Measurements from ENCODE around the gene ZBTB24. TPM values are rescaled to one million over a fixed set of nuclear protein-coding genes. Genes with fewer than 3 reads are reported as not detected.

ZBTB24 gene
- total RNA-seq, 1 experiment from 2014 or later: 17.8 TPM

DNA sequence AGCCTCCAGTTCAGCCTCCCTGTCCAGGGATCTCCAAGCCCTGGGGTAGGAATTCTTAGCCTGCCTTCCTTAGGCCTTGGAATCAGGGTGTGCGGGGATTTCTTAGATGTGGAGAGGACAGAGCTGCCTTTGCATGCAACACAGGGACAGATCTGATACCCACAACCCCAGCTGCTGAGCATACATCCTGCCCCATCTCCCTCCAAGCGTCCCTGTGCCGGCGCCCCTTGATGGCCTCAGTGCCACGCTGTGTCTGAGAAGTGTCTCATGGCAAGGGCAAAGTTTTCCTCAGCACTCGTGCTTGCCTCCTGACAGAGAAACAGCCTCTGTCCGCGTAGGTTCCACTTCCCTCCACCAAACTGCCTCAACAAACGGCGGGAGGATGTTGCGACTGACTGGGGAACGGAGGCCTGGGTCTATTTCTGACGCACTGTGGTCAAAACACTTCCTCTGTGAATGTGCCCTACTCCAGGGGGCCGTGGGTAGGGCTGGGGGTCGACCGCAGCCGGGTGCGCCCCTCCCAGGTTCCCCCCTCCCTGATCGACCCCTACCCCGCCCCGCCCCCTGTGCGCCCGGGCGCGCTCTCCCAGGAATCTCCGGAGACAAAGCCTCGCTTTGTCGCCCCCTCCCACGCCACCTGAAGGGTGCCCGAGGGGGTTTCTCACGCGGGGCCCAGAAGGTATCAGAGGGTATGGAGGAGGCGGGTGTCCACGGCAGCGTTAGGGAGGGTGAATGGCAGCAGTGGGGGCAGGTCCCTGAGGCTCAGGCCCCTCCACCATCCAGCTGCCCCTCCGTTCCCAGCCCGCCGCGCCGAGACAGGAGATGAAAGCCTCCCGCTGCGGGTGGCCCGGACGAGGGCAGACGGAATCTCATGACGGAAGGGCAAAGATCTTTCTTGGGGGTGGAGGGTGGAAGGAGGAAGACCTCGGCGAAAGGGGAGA lies 28.3 kb downstream of the ZBTB24 start:
- peak; percentile 75 for DNase-seq
- Histone ChIP-seq H3K36me3 (replicated peaks; ENCODE audit: control insufficient read depth, insufficient read depth, low read length) (peaks cover 8% of the 10 kb centered on the region), H3K27me3 (ENCODE audit: control insufficient read depth, insufficient read depth, low read length) (no peaks in the 10 kb centered on the region), H3K4me3 (ENCODE audit: insufficient read depth, low read depth, low read length) (peak overlapping the region; percentile 97)

DNA sequence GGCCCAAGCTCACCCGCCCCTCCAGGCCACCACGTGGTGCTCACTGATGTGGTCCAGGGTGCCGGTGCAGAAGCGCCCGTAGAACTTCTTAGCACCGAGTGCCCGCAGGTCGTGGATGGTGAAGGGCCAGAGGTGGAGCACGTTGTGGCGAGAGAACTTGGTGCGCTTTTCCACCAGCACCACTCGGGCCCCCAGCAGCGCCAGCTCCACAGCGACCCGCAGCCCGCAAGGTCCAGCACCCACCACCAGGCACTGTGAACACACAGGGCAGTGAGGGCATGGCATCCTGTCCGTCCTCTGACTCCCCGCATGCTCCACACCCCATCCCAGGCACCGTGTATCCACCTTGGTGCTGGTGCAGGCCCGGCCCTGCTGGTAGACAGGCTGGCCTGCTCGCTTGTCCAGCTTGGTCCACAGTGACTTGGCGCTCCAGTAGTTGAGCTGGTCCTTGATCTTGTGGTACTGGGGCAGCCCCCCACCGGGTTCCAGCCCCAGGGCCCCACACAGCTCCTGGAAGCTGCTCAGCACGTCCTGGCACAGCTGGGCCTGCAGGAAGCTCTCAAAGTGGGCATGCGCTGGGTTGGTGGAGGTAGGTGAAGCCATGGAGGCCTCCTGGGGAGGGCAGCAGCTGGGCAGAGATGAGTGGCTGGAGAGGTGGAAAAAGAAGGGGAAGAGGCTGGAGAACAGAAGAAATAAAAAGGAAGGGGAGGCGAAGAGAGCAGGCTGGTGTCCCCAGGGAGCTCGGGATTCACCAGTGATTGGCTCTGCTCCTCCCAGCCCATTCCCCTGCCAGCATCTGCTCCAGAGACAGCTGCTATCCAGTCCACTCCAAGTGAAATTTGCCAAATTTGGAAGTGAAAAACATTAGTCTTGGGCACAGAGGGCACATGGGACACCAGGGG lies 29.2 kb downstream of the ZBTB24 start:
- no peaks in the 10 kb centered on the region for H3K27me3 ChIP-seq (ENCODE audit: control insufficient read depth, insufficient read depth, low read length)
- peaks cover 8% of the 10 kb centered on the region for H3K36me3 ChIP-seq (replicated peaks; ENCODE audit: control insufficient read depth, insufficient read depth, low read length)
- no peak overlapping the region for H3K4me3 ChIP-seq (ENCODE audit: insufficient read depth, low read depth, low read length)
- peak; percentile 59 for DNase-seq

DNA sequence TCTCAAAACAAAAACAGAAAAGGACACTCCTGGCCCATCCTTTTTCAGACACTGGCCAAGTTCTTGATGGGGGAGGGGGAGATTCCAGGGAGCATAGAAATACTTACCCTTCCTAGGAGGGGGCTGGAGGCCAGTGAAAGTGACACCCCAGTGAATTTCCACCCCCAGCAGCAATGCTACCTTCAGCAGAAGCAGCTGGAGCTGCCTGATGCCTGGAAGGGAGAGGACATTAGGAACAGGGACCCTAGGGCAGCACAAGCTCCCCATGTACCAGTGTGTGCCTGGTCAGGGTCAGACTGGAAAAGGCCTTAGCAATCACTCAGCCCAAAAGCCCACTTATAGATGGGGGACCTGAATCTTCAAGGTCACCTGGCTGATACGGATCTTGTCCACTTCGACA lies 29.9 kb downstream of the ZBTB24 start:
- Histone ChIP-seq H3K27me3 (ENCODE audit: control insufficient read depth, insufficient read depth, low read length) (no peaks in the 10 kb centered on the region), H3K36me3 (replicated peaks; ENCODE audit: control insufficient read depth, insufficient read depth, low read length) (peaks cover 8% of the 10 kb centered on the region), H3K4me3 (ENCODE audit: insufficient read depth, low read depth, low read length) (no peak overlapping the region)
- DNase-seq: no peak

DNA sequence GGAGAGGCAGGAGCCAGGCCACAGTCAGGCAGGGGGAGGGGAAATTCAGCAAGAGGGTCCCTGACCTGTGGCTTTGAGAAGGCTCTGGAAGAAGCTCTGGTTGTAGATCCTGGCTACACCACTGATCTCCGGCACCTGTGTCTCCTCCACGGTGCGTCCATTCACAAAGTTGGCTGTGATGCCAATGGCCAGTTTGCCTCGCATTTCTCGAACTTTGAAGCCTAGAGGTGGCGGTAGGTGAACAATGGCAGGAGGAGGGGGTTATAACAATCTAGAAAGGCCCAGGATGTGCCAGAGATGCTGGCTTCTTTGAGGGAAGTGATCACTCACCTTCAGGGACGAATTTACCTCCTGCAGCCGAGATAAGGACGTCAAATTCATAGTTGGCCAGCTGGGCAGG lies 30.8 kb downstream of the ZBTB24 start:
- peak; percentile 25 for DNase-seq
- Histone ChIP-seq H3K4me3 (ENCODE audit: insufficient read depth, low read depth, low read length) (no peak overlapping the region), H3K36me3 (replicated peaks; ENCODE audit: control insufficient read depth, insufficient read depth, low read length) (peaks cover 8% of the 10 kb centered on the region), H3K27me3 (ENCODE audit: control insufficient read depth, insufficient read depth, low read length) (no peaks in the 10 kb centered on the region)

DNA sequence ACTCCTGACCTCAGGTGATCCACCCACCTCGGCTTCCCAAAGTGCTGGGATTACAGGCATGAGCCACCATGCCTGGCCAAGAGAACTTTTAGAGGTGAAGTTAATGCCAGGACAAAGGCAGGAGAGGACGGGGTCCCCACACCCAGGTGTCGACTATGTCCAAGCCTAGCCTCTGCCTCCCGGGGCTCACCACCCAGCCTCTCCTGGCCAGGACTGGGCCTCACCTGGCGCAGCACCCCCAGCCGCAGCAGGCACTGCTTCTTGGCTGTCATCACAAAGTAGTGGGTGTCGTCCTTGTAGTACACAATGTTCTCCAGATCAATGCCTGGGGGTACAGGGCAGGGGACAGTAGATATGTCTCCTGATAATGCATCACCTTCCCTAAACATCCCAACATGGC lies 31.6 kb downstream of the ZBTB24 start:
- no peak for DNase-seq
- Histone ChIP-seq H3K4me3 (ENCODE audit: insufficient read depth, low read depth, low read length) (no peak overlapping the region), H3K36me3 (replicated peaks; ENCODE audit: control insufficient read depth, insufficient read depth, low read length) (peaks cover 13% of the 10 kb centered on the region), H3K27me3 (ENCODE audit: control insufficient read depth, insufficient read depth, low read length) (no peaks in the 10 kb centered on the region)

DNA sequence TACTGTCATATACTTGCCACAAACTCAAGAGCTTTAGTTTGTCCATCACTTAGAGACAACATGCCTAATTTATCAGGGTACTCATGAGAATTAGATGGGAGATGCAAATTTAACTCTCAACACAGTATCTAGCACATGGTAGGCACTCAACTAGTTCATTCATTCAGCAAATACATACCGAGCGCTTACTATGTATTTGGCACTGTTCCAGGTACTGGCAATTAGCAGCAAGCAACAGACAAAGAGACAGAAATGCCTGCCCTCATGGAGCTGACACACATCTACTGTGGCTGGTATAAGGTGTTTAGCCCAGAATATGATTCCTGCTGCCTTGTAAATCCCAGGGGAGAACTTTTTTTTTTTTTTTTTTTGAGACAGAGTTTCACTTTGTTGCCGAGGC lies 32.2 kb downstream of the ZBTB24 start:
- DNase-seq: no peak
- Histone ChIP-seq H3K27me3 (ENCODE audit: control insufficient read depth, insufficient read depth, low read length) (no peaks in the 10 kb centered on the region), H3K4me3 (ENCODE audit: insufficient read depth, low read depth, low read length) (no peak overlapping the region), H3K36me3 (replicated peaks; ENCODE audit: control insufficient read depth, insufficient read depth, low read length) (peaks cover 17% of the 10 kb centered on the region)

DNA sequence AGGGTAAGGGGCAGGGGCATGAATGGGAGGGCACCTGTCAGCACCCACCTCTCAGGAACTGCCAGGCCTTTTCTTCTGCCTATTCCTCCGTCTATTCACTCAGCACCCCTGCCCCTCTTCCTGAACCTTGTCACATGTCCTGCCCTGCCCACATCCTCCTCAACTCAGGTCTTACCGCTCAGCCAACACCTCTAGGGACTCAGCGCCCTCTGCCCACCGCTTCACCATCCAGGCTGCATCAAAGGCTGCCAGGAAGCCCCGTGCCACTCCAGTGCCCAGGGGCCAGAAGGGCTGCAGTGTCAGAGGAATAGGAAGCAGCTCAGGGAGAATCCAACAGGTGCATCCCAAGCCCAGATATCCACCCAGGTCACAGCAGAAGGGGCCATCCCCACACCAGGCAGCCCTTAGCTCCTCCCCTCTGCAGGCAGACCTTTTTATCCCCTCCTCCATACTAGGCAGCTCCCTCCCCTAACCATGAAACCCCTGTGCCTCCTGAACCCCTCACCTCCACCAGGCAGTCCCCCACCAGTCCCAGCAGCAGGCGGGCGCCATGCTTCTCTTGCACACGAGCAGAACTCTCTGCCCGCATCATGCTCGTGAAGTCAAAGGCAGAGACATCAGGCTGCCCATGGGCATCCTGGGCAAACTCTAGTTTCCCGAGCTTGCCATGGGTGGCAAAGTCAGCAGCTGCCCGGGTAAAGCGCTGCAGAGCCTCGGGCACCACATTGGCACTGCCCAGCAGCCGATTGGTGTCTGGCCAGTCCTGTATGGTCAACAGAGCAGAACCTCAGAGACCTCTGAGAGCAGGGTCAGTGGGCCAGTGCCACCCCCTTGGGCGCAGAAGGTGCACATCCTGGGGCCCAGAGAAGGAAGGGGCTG lies 33.0 kb downstream of the ZBTB24 start:
- DNase-seq: peak; percentile 40
- H3K27me3 ChIP-seq (ENCODE audit: control insufficient read depth, insufficient read depth, low read length): no peaks in the 10 kb centered on the region

DNA sequence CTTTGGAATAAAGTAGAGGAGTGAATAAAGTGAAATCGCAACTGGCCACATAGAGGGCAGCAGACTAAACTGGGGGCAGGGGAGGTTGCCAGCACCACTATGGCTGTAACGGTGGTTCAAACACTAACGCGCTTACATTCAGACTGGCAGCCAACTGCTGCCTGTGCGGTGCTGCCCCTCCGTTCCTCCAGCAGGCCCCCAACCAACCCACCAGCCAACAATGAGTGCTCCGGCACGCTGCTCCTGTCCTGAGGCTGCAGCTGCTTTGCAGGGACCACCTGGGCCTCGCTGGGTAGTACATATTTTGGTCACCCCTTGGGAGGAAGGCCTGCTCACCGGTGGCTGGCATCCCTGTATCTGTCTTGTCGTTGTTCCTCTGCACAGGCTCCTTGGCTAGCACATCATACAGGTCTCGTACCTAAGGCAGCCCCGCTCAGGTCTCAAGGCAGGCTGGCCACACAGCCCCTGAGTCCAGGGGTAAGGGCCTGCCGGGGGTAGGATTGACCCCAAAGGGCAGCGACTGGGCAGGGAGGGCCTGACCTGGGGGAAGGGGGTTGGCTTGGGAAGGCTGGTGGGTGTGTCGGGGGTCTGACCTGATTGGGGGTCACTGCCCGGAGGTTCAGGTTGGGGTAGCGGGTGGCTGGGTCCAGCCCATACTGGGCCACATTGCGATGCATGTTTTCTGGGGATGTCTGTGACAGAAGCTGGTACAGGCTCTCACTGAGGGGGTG lies 33.8 kb downstream of the ZBTB24 start:
- peak; percentile 46 for DNase-seq
- Histone ChIP-seq H3K27me3 (ENCODE audit: control insufficient read depth, insufficient read depth, low read length) (no peaks in the 10 kb centered on the region), H3K36me3 (replicated peaks; ENCODE audit: control insufficient read depth, insufficient read depth, low read length) (peaks cover 32% of the 10 kb centered on the region), H3K4me3 (ENCODE audit: insufficient read depth, low read depth, low read length) (no peak overlapping the region)

More for the DNA sequence above, 33.0 kb downstream of the ZBTB24 start:
- peaks cover 25% of the 10 kb centered on the region for H3K36me3 ChIP-seq (replicated peaks; ENCODE audit: control insufficient read depth, insufficient read depth, low read length)
- no peak overlapping the region for H3K4me3 ChIP-seq (ENCODE audit: insufficient read depth, low read depth, low read length)

DNA sequence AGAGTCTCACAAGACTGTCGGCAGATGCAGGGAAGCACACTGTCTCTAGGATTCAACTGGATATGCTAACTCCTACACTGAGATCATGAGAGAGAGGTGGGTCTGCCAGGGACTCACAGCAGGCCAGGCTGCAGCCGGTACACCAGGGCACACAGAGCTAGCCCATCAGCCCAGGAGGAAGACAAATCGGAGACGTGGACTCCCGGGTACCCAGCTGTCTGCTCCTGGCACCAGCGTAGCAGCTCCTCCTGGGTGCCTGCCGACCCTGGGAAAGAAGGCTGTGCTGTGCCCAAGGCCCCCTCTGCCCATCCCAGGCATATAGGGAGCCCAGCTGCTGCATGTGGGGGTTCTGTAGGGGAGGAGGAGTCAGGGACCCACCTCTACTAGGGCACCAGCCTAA lies 34.4 kb downstream of the ZBTB24 start:
- H3K27me3 ChIP-seq (ENCODE audit: control insufficient read depth, insufficient read depth, low read length): no peaks in the 10 kb centered on the region
- peaks cover 34% of the 10 kb centered on the region for H3K36me3 ChIP-seq (replicated peaks; ENCODE audit: control insufficient read depth, insufficient read depth, low read length)
- no peak overlapping the region for H3K4me3 ChIP-seq (ENCODE audit: insufficient read depth, low read depth, low read length)
- DNase-seq: peak; percentile 55

DNA sequence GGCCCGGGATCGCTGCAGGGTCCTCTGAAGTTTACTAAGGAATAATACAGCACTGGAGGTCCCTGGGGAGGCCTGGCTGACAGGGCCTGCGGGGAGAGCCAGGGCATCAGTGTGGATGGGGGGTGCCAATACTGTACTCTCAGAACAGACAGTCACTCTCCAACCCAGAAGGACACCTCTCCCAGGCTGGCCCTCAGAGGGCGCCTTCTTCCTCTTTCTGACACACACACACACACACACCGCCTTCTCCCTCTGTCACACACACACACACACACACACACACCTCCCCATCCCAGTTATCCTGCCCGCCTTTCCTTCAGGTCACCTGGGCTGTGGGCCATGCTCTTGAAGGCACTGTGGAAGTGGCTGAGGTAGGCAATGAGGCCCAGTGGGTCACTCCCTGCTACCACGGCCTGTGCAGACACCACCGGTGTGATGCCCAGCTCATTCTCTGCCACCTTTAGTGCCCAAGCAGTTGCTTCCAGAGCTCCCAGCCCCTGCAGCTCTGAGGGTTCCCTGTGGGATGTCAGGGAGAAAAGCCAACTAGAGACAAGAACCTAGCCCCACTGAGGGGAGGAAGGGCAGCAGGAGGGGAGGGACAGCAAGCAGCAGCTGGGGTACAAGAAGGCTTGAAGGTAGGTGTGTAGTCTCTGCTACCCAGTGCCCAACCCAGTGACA lies 35.0 kb downstream of the ZBTB24 start:
- Histone ChIP-seq H3K36me3 (replicated peaks; ENCODE audit: control insufficient read depth, insufficient read depth, low read length) (peaks cover 34% of the 10 kb centered on the region), H3K27me3 (ENCODE audit: control insufficient read depth, insufficient read depth, low read length) (no peaks in the 10 kb centered on the region), H3K4me3 (ENCODE audit: insufficient read depth, low read depth, low read length) (no peak overlapping the region)
- DNase-seq: peak; percentile 59

DNA sequence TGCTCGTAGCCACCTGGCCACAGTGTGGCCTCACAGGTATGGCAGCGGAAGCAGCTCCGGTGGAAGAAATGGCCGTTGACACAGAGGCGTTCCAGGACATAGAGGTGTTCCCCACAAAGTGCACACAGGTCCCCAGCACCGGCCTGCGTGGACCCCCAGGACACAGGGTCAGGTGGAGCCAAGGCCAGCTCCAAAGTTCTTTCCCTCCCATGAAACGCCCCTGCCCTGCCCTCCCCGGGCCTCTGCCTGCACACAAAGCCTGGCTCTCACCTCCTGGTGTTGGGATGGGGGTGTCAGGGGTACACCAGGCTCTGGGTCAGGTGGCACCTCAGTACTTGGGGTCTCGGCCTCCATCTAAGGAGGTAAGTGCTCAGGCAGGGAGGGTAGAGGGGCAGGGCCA lies 35.9 kb downstream of the ZBTB24 start:
- DNase-seq: peak; percentile 36
- H3K27me3 ChIP-seq (ENCODE audit: control insufficient read depth, insufficient read depth, low read length): no peaks in the 10 kb centered on the region
- peaks cover 39% of the 10 kb centered on the region for H3K36me3 ChIP-seq (replicated peaks; ENCODE audit: control insufficient read depth, insufficient read depth, low read length)
- no peak overlapping the region for H3K4me3 ChIP-seq (ENCODE audit: insufficient read depth, low read depth, low read length)

DNA sequence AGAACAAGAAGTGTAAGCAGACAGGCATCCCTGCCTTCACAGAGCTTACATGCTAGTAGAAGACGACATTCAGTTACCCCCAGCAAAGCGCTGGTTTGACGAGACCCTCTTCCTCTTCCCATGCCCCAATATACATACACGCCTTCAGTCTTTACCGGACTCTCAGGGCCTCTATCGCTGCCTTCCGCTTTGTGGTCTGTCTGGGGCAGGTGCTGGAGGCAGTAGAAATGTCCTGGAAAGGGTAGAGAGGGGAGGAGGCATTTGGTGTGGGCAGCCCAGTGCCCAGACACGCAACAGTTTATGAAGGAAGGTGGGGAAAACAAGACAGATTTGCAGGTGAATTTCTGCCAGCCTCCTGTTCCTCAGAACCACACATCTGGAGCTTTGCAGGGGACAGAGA lies 36.5 kb downstream of the ZBTB24 start:
- peak; percentile 9 for DNase-seq
- no peak overlapping the region for H3K4me3 ChIP-seq (ENCODE audit: insufficient read depth, low read depth, low read length)
- peaks cover 34% of the 10 kb centered on the region for H3K36me3 ChIP-seq (replicated peaks; ENCODE audit: control insufficient read depth, insufficient read depth, low read length)

DNA sequence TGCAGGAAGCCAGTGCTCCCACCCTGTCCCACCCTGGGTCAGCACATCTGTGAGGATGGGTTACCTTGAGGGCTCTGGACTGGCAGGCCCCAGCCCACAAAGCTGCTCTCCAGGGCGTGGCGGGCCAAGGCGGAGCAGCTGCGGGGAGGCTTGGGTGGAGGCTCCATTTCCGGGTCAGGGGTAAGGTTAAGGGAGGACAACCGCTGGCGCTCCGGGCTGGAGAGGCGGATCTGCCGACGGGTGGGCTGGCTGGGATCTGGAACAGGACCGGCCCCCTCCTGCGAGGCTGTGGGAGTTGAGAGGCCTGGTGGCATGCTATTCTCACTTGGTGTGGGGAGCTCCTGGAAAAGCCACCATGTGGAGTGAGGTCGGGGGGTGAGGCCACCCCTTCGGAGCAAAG lies 36.9 kb downstream of the ZBTB24 start:
- H3K4me3 ChIP-seq (ENCODE audit: insufficient read depth, low read depth, low read length): no peak overlapping the region
- no peaks in the 10 kb centered on the region for H3K27me3 ChIP-seq (ENCODE audit: control insufficient read depth, insufficient read depth, low read length)
- peaks cover 33% of the 10 kb centered on the region for H3K36me3 ChIP-seq (replicated peaks; ENCODE audit: control insufficient read depth, insufficient read depth, low read length)
- peak; percentile 32 for DNase-seq

More for the DNA sequence above, 36.5 kb downstream of the ZBTB24 start:
- no peaks in the 10 kb centered on the region for H3K27me3 ChIP-seq (ENCODE audit: control insufficient read depth, insufficient read depth, low read length)

Data from H7 (cell line).